ENCODE measurements around the gene FAM9C.
"Not testable (repeated sequence)": the region's sequence is repeated elsewhere in the genome, so short reads cannot be mapped to it uniquely, and the experiment has no call there.

FAM9C gene

GRCh38 chrX:13029887-13030771, 14.3 kb downstream of the FAM9C start:
- DNase-seq = no peak

- DNase-seq = no peak
Measured at GRCh38 chrX:13029637-13029886, 14.9 kb downstream of the FAM9C start.

GRCh38 chrX:13028871-13029636, 15.4 kb downstream of the FAM9C start:
- no peak for DNase-seq

GRCh38 chrX:13026877-13027652, 17.4 kb downstream of the FAM9C start:
- no peak for DNase-seq

GRCh38 chrX:13024986-13025385, 19.4 kb downstream of the FAM9C start:
- DNase-seq = no peak

- DNase-seq = no peak
Measured at GRCh38 chrX:13023979-13024378, 20.4 kb downstream of the FAM9C start.

GRCh38 chrX:13023567-13023966, 20.9 kb downstream of the FAM9C start:
- DNase-seq = no peak

- DNase-seq = no peak
Measured at GRCh38 chrX:13022926-13023325, 21.5 kb downstream of the FAM9C start.

- DNase-seq = not testable (repeated sequence)
Measured at GRCh38 chrX:13016731-13017130, 27.7 kb downstream of the FAM9C start.

- no peak for DNase-seq
Measured at GRCh38 chrX:13015536-13016236, 28.7 kb downstream of the FAM9C start.

GRCh38 chrX:13014111-13015096, 30.0 kb downstream of the FAM9C start:
- no peak for DNase-seq

- no peak for DNase-seq
Measured at GRCh38 chrX:13013363-13014110, 30.9 kb downstream of the FAM9C start.

- DNase-seq = no peak
Measured at GRCh38 chrX:13010546-13010945, 33.9 kb downstream of the FAM9C start.

GRCh38 chrX:13009844-13010243, 34.6 kb downstream of the FAM9C start:
- no peak for DNase-seq

- no peak for DNase-seq
Measured at GRCh38 chrX:13009273-13009672, 35.1 kb downstream of the FAM9C start.

- no peak for DNase-seq
Measured at GRCh38 chrX:13008851-13009250, 35.6 kb downstream of the FAM9C start.

- no peak for DNase-seq
Measured at GRCh38 chrX:13008189-13008533, 36.3 kb downstream of the FAM9C start.

- DNase-seq = no peak
Measured at GRCh38 chrX:13007519-13008188, 36.8 kb downstream of the FAM9C start.

- DNase-seq = no peak
Measured at GRCh38 chrX:13005661-13006473, 38.6 kb downstream of the FAM9C start.
